Effector CD4-positive, alpha-beta T cell (primary cell): Measurements from ENCODE around the gene GTPBP4.
A peak's percentile ranks its signal among the peaks of the same experiment; 100 is the strongest.
"Not testable (repeated sequence)": the region's sequence is repeated elsewhere in the genome, so short reads cannot be mapped to it uniquely, and the experiment has no call there.

Experiments used
- DNase-seq: peaks from one replicate; pipeline ENCODE4 v3.0.0-alpha.2; 2020

GTPBP4 gene

GRCh38 chr10:1034758-1035157, 46.5 kb downstream of the GTPBP4 start:
- DNase-seq: no peak

- no peak for DNase-seq
Observed at GRCh38 chr10:1035201-1035600, 47.0 kb downstream of the GTPBP4 start.

GRCh38 chr10:1036341-1036791, 48.1 kb downstream of the GTPBP4 start:
- DNase-seq: no peak

- no peak for DNase-seq
Observed at GRCh38 chr10:1037098-1037497, 48.9 kb downstream of the GTPBP4 start.

- DNase-seq: not testable (repeated sequence)
Observed at GRCh38 chr10:1038769-1039168, 50.5 kb downstream of the GTPBP4 start.

GRCh38 chr10:1040133-1040532, 51.9 kb downstream of the GTPBP4 start:
- no peak for DNase-seq

GRCh38 chr10:1041514-1041913, 53.3 kb downstream of the GTPBP4 start:
- no peak for DNase-seq

- no peak for DNase-seq
Observed at GRCh38 chr10:1043532-1043995, 55.3 kb downstream of the GTPBP4 start.

- DNase-seq: no peak
Observed at GRCh38 chr10:1044146-1044545, 55.9 kb downstream of the GTPBP4 start.

- DNase-seq: no peak
Observed at GRCh38 chr10:1044964-1045363, 56.7 kb downstream of the GTPBP4 start.

GRCh38 chr10:1045415-1045814, 57.2 kb downstream of the GTPBP4 start:
- DNase-seq: no peak

GRCh38 chr10:1047937-1048336, 59.7 kb downstream of the GTPBP4 start:
- no peak for DNase-seq

GRCh38 chr10:1048349-1048731, 60.1 kb downstream of the GTPBP4 start:
- peak; percentile 59 for DNase-seq

GRCh38 chr10:1048732-1049424, 60.6 kb downstream of the GTPBP4 start, which contains the start of gene IDI1:
TSS of gene IDI1 (minus strand) at chr10:1049119. CDS start at chr10:1049003, 116 bp downstream.
- peak; percentile 97 for DNase-seq

- no peak for DNase-seq
Observed at GRCh38 chr10:1049425-1049958, 61.3 kb downstream of the GTPBP4 start.

GRCh38 chr10:1050145-1050544, 61.9 kb downstream of the GTPBP4 start:
- peak; percentile 19 for DNase-seq

- peak; percentile 50 for DNase-seq
Observed at GRCh38 chr10:1050554-1050953, 62.3 kb downstream of the GTPBP4 start.

GRCh38 chr10:1054684-1055083, 66.5 kb downstream of the GTPBP4 start:
- no peak for DNase-seq

GRCh38 chr10:1056326-1057105, 68.3 kb downstream of the GTPBP4 start, which contains the start of gene WDR37:
TSS of gene WDR37 (plus strand) at chr10:1056385. CDS start at chr10:1072156, 15,771 bp downstream.
- peak; percentile 88 for DNase-seq

GRCh38 chr10:1057106-1057657, 68.9 kb downstream of the GTPBP4 start:
- DNase-seq: no peak

- no peak for DNase-seq
Observed at GRCh38 chr10:1058017-1058416, 69.8 kb downstream of the GTPBP4 start.

GRCh38 chr10:1059902-1060301, 71.7 kb downstream of the GTPBP4 start:
- DNase-seq: no peak
